ENCODE data around the gene C17orf114.

GRCh38 chr17:4815043-4815675, 13.0 kb upstream of the C17orf114 start:
- no peak for TF ChIP-seq ZNF843 (tag by site-specific recombination; IDR thresholded peaks at IDR 0.05)
- TF ChIP-seq ZNF768 (tag by site-specific recombination; IDR thresholded peaks at IDR 0.05) = no peak
- TF ChIP-seq CTCF (tag by site-specific recombination; IDR thresholded peaks at IDR 0.05) = peak; percentile 37; the same call in 1 of the 2 replicates
- no peak for TF ChIP-seq ZNF214 (tag by site-specific recombination; IDR thresholded peaks at IDR 0.05; ENCODE audit: borderline replicate concordance)

Measured in HEK293 (cell line).